GM12878 (cell line): Measurements from ENCODE around the gene ZBTB39. TPM values are rescaled to one million over a fixed set of nuclear protein-coding genes. Genes with fewer than 3 reads are reported as not detected.

Experiments
- ATAC-seq: fragments of 200-7000 bp; cut with Tn5 transposase; 3 replicates; pipeline ENCODE4 v1.9.1; 2020; ENCODE audit warnings: mild to moderate bottlenecking, moderate library complexity
- BruUV-seq: library from RNA; stranded (reverse); fragments of 400-500 nt; replicated peaks from 2 replicates; lab custom pipeline; 2021; lab: Mats Ljungman, UMichigan
- CTCF ChIA-PET: fragments of 300-600 bp; sonication (Branson Sonifier 250); formaldehyde crosslinking; extraction: SDS; loops from one replicate; lab custom pipeline; 2021; ENCODE audit warnings: inconsistent platforms; lab: Yijun Ruan, JAX
- POLR2A ChIA-PET: fragments of 350-600 bp; formaldehyde crosslinking; extraction: SDS; loops from one replicate; lab custom pipeline; 2021; ENCODE audit warnings: inconsistent platforms; lab: Charles Lee
- RAD21 ChIA-PET: fragments of 300-600 bp; sonication (Branson Sonifier 250); formaldehyde crosslinking; loops from one replicate; lab custom pipeline; 2023; ENCODE audit warnings: antibody characterized with exemption; ENCODE audit not compliant: unreplicated experiment; lab: Charles Lee
- SMC1A ChIA-PET: fragments of 300-600 bp; sonication (Branson Sonifier 250); formaldehyde crosslinking; loops from one replicate; lab custom pipeline; 2023; ENCODE audit not compliant: unreplicated experiment, uncharacterized antibody; lab: Charles Lee
- DNase-seq: peaks from one replicate; pipeline ENCODE4 v3.0.0-alpha.2; 2011; ENCODE audit warnings: low read depth, low spot score
- FAIRE-seq: peaks from 3 replicates; lab custom pipeline; 2011; peaks lifted over from hg19 to GRCh38; lab: Jason Lieb, UNC
- H2AFZ ChIP-seq: 2 replicates; pipeline ENCODE4 v1.6.0; 2011; ENCODE audit warnings: low read depth, low read length, control low read depth; ENCODE audit not compliant: control insufficient read depth
- H3K27ac ChIP-seq: 2 replicates; pipeline ENCODE4 v1.5.1; 2011; ENCODE audit warnings: control low read depth; ENCODE audit not compliant: control insufficient read depth, insufficient read depth
- H3K27me3 ChIP-seq, 2 experiments: replicated peaks in 1 of 2; 2 replicates each; pipeline versions ENCODE4 v1.6.0 to v1.6.1; 2011; ENCODE audit warnings: low read length in 1 of 2; ENCODE audit not compliant: control insufficient read depth in 2 of 2, insufficient read depth in 2 of 2
- H3K36me3 ChIP-seq, 2 experiments: 2 replicates each; pipeline ENCODE4 v1.5.1; 2011; ENCODE audit warnings: low read length in 1 of 2; ENCODE audit not compliant: control insufficient read depth in 2 of 2, insufficient read depth in 2 of 2
- H3K4me1 ChIP-seq: 2 replicates; pipeline ENCODE4 v1.6.1; 2011; ENCODE audit warnings: mild to moderate bottlenecking, low read length, moderate library complexity, mixed read lengths; ENCODE audit not compliant: control insufficient read depth, insufficient read depth
- H3K4me2 ChIP-seq: 2 replicates; pipeline ENCODE4 v1.6.0; 2011; ENCODE audit warnings: control low read depth; ENCODE audit not compliant: control insufficient read depth, insufficient read depth
- H3K4me3 ChIP-seq: fragments of 200-600 bp; sonication (generic); 2 replicates; pipeline ENCODE4 v1.5.1; 2016
- H3K79me2 ChIP-seq: 2 replicates; pipeline ENCODE4 v1.6.0; 2011; ENCODE audit warnings: low read length; ENCODE audit not compliant: control insufficient read depth, insufficient read depth
- H3K9ac ChIP-seq: 2 replicates; pipeline ENCODE4 v1.8.0; 2011; ENCODE audit warnings: low read length, control low read depth, mixed read lengths; ENCODE audit not compliant: control insufficient read depth, insufficient read depth
- H3K9me3 ChIP-seq: replicated peaks from 3 replicates; pipeline ENCODE4 v1.5.1; 2011; ENCODE audit warnings: mild to moderate bottlenecking, low read length; ENCODE audit not compliant: control insufficient read depth, insufficient read depth
- H4K20me1 ChIP-seq: 2 replicates; pipeline ENCODE4 v1.6.0; 2011; ENCODE audit not compliant: control insufficient read depth, insufficient read depth
- ETV6 ChIP-seq, 2 experiments: fragments of 450-650 bp in 1 of 2; IDR thresholded peaks in 1 of 2; conservative IDR thresholded peaks in 1 of 2; 2 replicates each; pipeline ENCODE4 v1.6.1; 2014; ENCODE audit warnings: antibody characterized with exemption in 1 of 2, borderline replicate concordance in 1 of 2, low read depth in 1 of 2, mild to moderate bottlenecking in 1 of 2, moderate library complexity in 1 of 2
- FOS ChIP-seq: IDR thresholded peaks from 3 replicates; pipeline ENCODE4 v1.6.1; 2011; ENCODE audit warnings: borderline replicate concordance; ENCODE audit not compliant: insufficient read length; ENCODE audit errors: extremely low read depth
- KAT2A ChIP-seq: conservative IDR thresholded peaks from 2 replicates; pipeline ENCODE4 v1.6.1; 2011; ENCODE audit warnings: low read depth, low read length; ENCODE audit not compliant: control insufficient read depth
- MAX ChIP-seq: IDR thresholded peaks from 2 replicates; pipeline ENCODE4 v1.6.1; 2012; ENCODE audit warnings: low read depth, low read length, improper control_type of control experiment
- PAX8 ChIP-seq: fragments of 450-650 bp; IDR thresholded peaks from 2 replicates; pipeline ENCODE4 v1.6.1; 2017; ENCODE audit warnings: mild to moderate bottlenecking, moderate library complexity
- WGBS: methylation state at CpG from one replicate; pipeline ENCODE4 v1.1.6; 2016; ENCODE audit warnings: low lambda C conversion rate; ENCODE audit not compliant: insufficient replicate concordance, insufficient coverage; ENCODE audit errors: missing lambda C conversion rate; 5-methylcytosine and 5-hydroxymethylcytosine counted together
- in situ Hi-C: fragments of 300-500 bp; cut with MboI; formaldehyde crosslinking; loops from 9 replicates; pipeline ENCODE4 v1.14.3; 2018; ENCODE audit warnings: mixed read lengths
- intact Hi-C: fragments of 100-400 bp; cut with micrococcal nuclease; formaldehyde crosslinking; loops from one replicate; pipeline ENCODE4 v1.14.2; 2022; ENCODE audit not compliant: unreplicated experiment
- polyA plus RNA-seq, 11 experiments: library from polyadenylated mRNA; depleted of rRNA in 4 of 11; unstranded in 6 of 11; stranded (reverse) in 5 of 11; fragments of >200 nt; fragmentation: Nextera tagmentation in 4 of 11; fragmentation: Illumina TruSeq in 1 of 11; extraction: Ambion mirVana in 4 of 11; extraction: Trizol in 1 of 11; gene quantifications; 1 replicate in 1 of 11; 2 replicates in 10 of 11; pipeline versions ENCODE4 v1.2.1 to v1.2.3, GENCODE V29; 2011 to 2016; ENCODE audit warnings: inconsistent platforms in 2 of 11, missing spikeins in 2 of 11, low read depth in 1 of 11
- total RNA-seq, 4 experiments: library from RNA; depleted of rRNA in 3 of 4; stranded (reverse); fragments of >200 nt in 3 of 4; fragmentation: Illumina TruSeq in 1 of 4; extraction: Trizol in 1 of 4; gene quantifications; 2 replicates each; pipeline versions ENCODE4 v1.2.1 to v1.2.3, GENCODE V29; 2013 to 2021
- TF ChIP-seq, protein P1 (sequence below): fragments of 450-650 bp; conservative IDR thresholded peaks from 2 replicates; pipeline ENCODE4 v1.6.1; 2017; ENCODE audit warnings: mild to moderate bottlenecking, moderate library complexity

The ZBTB39 gene
- total and polyA plus RNA-seq, 10 of the 15 experiments (the other 5 are each of a cell fraction or from before 2014, with no cell fraction given): 0.88 to 6.8 (median 4.4) TPM

GRCh38 chr12:57040211-57040610 is 33.9 kb upstream of the ZBTB39 start (continued):
- no peak for TF ChIP-seq FOS
- TF ChIP-seq, protein P1, sequence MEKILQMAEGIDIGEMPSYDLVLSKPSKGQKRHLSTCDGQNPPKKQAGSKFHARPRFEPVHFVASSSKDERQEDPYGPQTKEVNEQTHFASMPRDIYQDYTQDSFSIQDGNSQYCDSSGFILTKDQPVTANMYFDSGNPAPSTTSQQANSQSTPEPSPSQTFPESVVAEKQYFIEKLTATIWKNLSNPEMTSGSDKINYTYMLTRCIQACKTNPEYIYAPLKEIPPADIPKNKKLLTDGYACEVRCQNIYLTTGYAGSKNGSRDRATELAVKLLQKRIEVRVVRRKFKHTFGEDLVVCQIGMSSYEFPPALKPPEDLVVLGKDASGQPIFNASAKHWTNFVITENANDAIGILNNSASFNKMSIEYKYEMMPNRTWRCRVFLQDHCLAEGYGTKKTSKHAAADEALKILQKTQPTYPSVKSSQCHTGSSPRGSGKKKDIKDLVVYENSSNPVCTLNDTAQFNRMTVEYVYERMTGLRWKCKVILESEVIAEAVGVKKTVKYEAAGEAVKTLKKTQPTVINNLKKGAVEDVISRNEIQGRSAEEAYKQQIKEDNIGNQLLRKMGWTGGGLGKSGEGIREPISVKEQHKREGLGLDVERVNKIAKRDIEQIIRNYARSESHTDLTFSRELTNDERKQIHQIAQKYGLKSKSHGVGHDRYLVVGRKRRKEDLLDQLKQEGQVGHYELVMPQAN: no peak
- no peak for TF ChIP-seq PAX8
- no peak for TF ChIP-seq MAX
- TF ChIP-seq ETV6 (conservative IDR thresholded peaks at IDR 0.05 in 1 of 2, IDR thresholded peaks at IDR 0.05 in 1 of 2; ENCODE audit: borderline replicate concordance in 1 of 2, low read depth in 1 of 2): no peak
- no peak for TF ChIP-seq KAT2A

GRCh38 chr12:57039016-57039798 is 32.9 kb upstream of the ZBTB39 start:
- 39% methylated on average over 9 of the region's 9 CpGs for WGBS
- no peak for ATAC-seq
- H3K27ac ChIP-seq: no peak overlapping the region
- no peaks in the 10 kb centered on the region for H3K36me3 ChIP-seq
- no peak for FAIRE-seq
- POLR2A ChIA-PET: no interaction called here
- no peak overlapping the region for H3K9ac ChIP-seq
- in situ Hi-C loops: no loop called here
- H4K20me1 ChIP-seq: no peaks in the 10 kb centered on the region
- no peak overlapping the region for H3K4me2 ChIP-seq
- DNase-seq: no peak
- SMC1A ChIA-PET: no interaction called here
- H3K79me2 ChIP-seq: no peaks in the 10 kb centered on the region
- H2AFZ ChIP-seq: no peak overlapping the region
- RAD21 ChIA-PET: interaction anchor here (1.0 kb wide), 1 partner anchor 38 kb away, joined by 3 read pairs; no protein-coding TSS in a partner anchor
- no peaks in the 10 kb centered on the region for H3K9me3 ChIP-seq
- no peaks in the 10 kb centered on the region for H3K27me3 ChIP-seq
- no peak for TF ChIP-seq ETV6 (conservative IDR thresholded peaks at IDR 0.05 in 1 of 2, IDR thresholded peaks at IDR 0.05 in 1 of 2; ENCODE audit: borderline replicate concordance in 1 of 2, low read depth in 1 of 2)
- TF ChIP-seq, all 136 proteins: peak for 0
- CTCF ChIA-PET: interaction anchor here (1.9 kb wide), 1 partner anchor 85 kb away, joined by 4 read pairs; no protein-coding TSS in a partner anchor
- intact Hi-C loops: no loop called here
- Histone ChIP-seq H3K4me1 (no peaks in the 10 kb centered on the region), H3K4me3 (no peak overlapping the region)
- no TSS peak for BruUV-seq
